Peyer's patch (tissue), 4 donors: Measurements from ENCODE around the gene RNLS.

Experiments
- POLR2A ChIP-seq, 2 donors: fragments of 450-650 bp; IDR thresholded peaks; one replicate each; pipeline ENCODE4 v1.5.1; 2017; ENCODE audit warnings: antibody characterized with exemption in 2 of 2, mild to moderate bottlenecking in 2 of 2, moderate library complexity in 2 of 2
- TF ChIP-seq, protein P1 (sequence below), 6 experiments: fragments of 450-650 bp in 4 of 6; fragments of 200-600 bp in 2 of 6; sonication (generic) in 1 of 6; IDR thresholded peaks; one replicate each; pipeline ENCODE4 v1.5.1; 2017 to 2019; ENCODE audit warnings: antibody characterized with exemption in 6 of 6, mild to moderate bottlenecking in 3 of 6, moderate library complexity in 1 of 6

DNA sequence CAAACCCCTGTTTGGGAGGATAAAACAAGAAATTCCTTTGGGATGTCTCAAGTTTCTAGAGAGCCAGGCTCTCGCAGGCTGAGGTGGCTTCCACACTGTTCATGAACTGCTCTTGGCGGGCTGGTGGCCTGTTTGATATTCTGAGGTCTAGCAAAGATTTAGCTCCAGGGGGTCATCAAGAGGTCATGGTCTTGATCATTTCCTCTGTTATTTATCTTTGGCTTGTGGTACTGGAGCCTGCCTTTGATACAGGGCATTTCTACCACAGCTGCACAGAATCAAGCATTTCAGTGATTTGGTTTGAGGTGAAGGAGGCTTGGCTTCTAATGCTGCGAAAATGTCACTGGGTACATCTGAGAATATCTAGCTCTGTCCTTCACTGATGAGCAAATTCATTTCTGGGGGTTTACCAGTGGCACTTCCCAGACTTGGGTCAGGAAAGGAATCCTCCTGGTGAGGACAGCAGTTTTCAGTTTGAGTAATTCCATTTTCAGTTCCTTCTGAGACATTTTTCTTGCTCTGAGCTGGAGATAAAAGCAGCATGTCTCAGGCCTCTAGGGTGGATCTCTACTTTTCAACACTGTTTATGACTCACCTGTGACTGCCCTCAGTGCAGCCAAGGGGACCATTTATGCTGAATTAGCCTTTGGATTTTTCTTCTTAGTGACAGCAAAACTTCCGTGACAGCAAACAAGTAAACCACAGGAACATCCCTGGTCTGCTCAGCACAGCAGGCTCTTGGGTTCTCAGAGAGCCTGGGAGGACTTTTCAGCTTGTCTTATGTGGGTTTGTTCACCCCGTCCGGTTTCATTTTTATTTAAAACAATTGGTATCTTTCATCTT is 312.0 kb downstream of the RNLS start:
- TF ChIP-seq, protein P1, sequence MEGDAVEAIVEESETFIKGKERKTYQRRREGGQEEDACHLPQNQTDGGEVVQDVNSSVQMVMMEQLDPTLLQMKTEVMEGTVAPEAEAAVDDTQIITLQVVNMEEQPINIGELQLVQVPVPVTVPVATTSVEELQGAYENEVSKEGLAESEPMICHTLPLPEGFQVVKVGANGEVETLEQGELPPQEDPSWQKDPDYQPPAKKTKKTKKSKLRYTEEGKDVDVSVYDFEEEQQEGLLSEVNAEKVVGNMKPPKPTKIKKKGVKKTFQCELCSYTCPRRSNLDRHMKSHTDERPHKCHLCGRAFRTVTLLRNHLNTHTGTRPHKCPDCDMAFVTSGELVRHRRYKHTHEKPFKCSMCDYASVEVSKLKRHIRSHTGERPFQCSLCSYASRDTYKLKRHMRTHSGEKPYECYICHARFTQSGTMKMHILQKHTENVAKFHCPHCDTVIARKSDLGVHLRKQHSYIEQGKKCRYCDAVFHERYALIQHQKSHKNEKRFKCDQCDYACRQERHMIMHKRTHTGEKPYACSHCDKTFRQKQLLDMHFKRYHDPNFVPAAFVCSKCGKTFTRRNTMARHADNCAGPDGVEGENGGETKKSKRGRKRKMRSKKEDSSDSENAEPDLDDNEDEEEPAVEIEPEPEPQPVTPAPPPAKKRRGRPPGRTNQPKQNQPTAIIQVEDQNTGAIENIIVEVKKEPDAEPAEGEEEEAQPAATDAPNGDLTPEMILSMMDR (IDR thresholded peaks at IDR 0.05), result no peak
- no peak for TF ChIP-seq POLR2A (IDR thresholded peaks at IDR 0.05)
